ENCODE data around the gene GAL3ST1.

The GAL3ST1 gene

DNA sequence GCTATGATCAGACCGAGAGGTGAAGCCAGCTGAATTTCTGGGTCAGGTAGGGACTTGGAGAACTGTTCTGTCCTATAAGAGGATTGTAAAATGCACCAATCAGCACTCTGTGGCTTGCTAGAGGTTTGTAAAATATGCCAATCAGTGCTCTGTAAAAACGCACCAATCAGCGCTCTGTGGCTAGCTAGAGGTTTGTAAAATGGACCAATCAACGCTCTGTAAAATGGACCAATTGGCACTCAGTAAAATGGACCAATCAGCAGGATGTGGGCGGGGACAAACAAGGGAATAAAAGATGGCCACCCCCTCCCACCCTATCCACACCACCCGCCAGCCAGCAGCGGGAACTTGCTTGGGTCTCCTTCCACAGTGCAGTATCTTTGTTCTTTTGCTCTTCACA, 62.6 kb downstream of the GAL3ST1 start:
- no peaks in the 10 kb centered on the region for H3K36me3 ChIP-seq (ENCODE audit: control insufficient read depth in 2 of 2, insufficient read depth in 2 of 2, low read length in 2 of 2)
- H3K9ac ChIP-seq (ENCODE audit: low read length in 2 of 2) = no peak overlapping the region
- H3K9me3 ChIP-seq (ENCODE audit: control insufficient read depth in 2 of 2, low read length in 2 of 2) = peaks cover 0 to 6% of the 10 kb centered on the region in 2 donors
- H3K27ac ChIP-seq (ENCODE audit: low read length) = no peak overlapping the region
- no peak overlapping the region for H3K4me3 ChIP-seq (ENCODE audit: low read length in 2 of 2)
- H3K27me3 ChIP-seq (ENCODE audit: control insufficient read depth in 1 of 2, insufficient read depth in 2 of 2, low read length in 2 of 2) = peaks cover 0 to 2% of the 10 kb centered on the region in 2 donors
- H3K4me1 ChIP-seq (ENCODE audit: control insufficient read depth, insufficient read depth, low read length) = no peaks in the 10 kb centered on the region

DNA sequence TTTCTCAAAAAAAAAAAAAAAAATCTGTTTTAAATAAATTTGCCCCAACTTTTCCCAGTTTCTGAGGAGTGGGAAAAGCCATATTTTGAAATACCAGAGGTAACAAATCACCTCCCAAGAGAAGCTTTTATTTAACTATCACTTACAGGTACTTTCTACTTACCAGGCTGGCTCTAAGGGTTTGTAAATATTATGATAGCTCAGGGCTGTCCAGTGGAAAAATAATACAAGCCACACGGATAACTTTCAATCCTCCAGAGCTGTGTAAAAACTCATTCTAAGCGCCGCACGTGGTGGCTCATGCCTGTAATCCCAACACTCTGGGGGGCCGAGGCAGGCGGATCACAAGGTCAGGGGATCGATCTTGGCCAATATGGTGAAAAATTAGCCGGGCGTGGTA, 63.4 kb downstream of the GAL3ST1 start:
- Histone ChIP-seq H3K36me3 (ENCODE audit: control insufficient read depth in 2 of 2, insufficient read depth in 2 of 2, low read length in 2 of 2) (no peaks in the 10 kb centered on the region), H3K9ac (ENCODE audit: low read length in 2 of 2) (no peak overlapping the region), H3K27me3 (ENCODE audit: control insufficient read depth in 1 of 2, insufficient read depth in 2 of 2, low read length in 2 of 2) (peaks cover 6 to 8% of the 10 kb centered on the region in 2 donors), H3K9me3 (ENCODE audit: control insufficient read depth in 2 of 2, low read length in 2 of 2) (peaks cover 0 to 6% of the 10 kb centered on the region in 2 donors), H3K4me1 (ENCODE audit: control insufficient read depth, insufficient read depth, low read length) (no peaks in the 10 kb centered on the region), H3K4me3 (ENCODE audit: low read length in 2 of 2) (no peak overlapping the region), H3K27ac (ENCODE audit: low read length) (no peak overlapping the region)

DNA sequence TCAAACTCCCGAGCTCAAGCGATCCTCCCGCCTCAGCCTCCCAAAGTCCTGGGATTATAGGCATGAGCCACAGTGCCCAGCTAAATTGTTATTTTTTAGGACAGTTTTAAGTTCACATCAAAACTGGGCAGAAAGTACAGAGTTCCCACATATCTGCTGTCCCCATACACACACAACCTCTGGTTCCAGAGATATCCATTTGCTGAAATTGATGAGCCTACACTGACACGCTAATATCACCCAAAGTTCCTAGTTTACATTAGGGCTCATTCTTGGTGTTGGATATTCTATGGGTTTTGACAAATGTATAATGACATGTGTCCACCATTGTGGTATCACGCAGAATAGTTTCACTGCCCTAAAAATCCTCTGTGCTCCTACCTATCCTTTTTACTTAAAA, 66.2 kb downstream of the GAL3ST1 start:
- Histone ChIP-seq H3K9me3 (ENCODE audit: control insufficient read depth in 2 of 2, low read length in 2 of 2) (peaks cover 0 to 2% of the 10 kb centered on the region in 2 donors), H3K36me3 (ENCODE audit: control insufficient read depth in 2 of 2, insufficient read depth in 2 of 2, low read length in 2 of 2) (no peaks in the 10 kb centered on the region), H3K4me1 (ENCODE audit: control insufficient read depth, insufficient read depth, low read length) (no peaks in the 10 kb centered on the region), H3K27ac (ENCODE audit: low read length) (no peak overlapping the region), H3K9ac (ENCODE audit: low read length in 2 of 2) (no peak overlapping the region), H3K27me3 (ENCODE audit: control insufficient read depth in 1 of 2, insufficient read depth in 2 of 2, low read length in 2 of 2) (peaks cover 20 to 24% of the 10 kb centered on the region in 2 donors), H3K4me3 (ENCODE audit: low read length in 2 of 2) (no peak overlapping the region)

DNA sequence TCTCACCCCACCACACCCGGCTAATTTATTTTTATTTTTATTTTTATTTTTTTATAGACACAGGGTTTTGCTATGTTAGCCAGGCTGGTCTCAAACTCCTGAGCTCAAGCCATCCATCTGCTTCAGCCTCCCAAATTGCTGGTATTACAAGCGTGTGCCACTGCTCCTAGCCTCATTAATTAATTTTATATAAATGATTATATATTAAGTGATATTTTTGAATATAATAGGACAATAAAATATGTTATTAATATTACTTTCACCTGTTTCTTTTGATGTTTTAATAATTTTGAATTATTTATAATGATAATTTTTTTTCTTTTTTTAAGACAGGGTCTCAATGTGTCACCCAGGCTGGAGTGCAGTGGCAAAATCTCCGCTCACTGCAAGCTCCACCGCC, 66.8 kb downstream of the GAL3ST1 start:
- Histone ChIP-seq H3K27ac (ENCODE audit: low read length) (no peak overlapping the region), H3K36me3 (ENCODE audit: control insufficient read depth in 2 of 2, insufficient read depth in 2 of 2, low read length in 2 of 2) (no peaks in the 10 kb centered on the region), H3K4me3 (ENCODE audit: low read length in 2 of 2) (no peak overlapping the region), H3K4me1 (ENCODE audit: control insufficient read depth, insufficient read depth, low read length) (no peaks in the 10 kb centered on the region), H3K27me3 (ENCODE audit: control insufficient read depth in 1 of 2, insufficient read depth in 2 of 2, low read length in 2 of 2) (peaks cover 24% of the 10 kb centered on the region in 2 donors), H3K9me3 (ENCODE audit: control insufficient read depth in 2 of 2, low read length in 2 of 2) (no peaks in the 10 kb centered on the region), H3K9ac (ENCODE audit: low read length in 2 of 2) (no peak overlapping the region)

DNA sequence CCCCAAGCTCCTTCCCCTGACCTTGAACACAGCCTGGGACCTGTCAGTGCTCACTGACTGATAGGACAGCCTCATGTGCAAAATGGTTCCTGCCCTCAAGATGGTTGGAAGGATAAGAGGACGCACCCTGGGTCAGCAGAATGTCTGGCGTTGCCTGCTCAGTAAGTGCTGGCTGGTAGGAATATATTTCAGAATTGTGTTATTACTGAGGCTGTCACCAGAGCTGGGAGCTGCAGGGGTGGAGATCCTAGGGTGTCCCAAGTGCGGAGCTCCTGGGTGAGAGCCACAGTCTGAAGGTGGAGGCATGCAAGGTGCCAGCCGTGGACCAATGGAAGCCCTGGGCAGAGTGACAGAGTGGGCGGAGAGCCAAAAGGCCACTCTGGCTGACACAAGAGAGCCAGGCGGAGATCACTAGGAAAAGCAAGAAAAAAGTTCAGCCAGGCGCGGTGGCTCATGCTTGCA, 67.9 kb downstream of the GAL3ST1 start:
- peaks cover 24% of the 10 kb centered on the region in 2 donors for H3K27me3 ChIP-seq (ENCODE audit: control insufficient read depth in 1 of 2, insufficient read depth in 2 of 2, low read length in 2 of 2)
- no peak overlapping the region for H3K4me3 ChIP-seq (ENCODE audit: low read length in 2 of 2)
- no peaks in the 10 kb centered on the region for H3K4me1 ChIP-seq (ENCODE audit: control insufficient read depth, insufficient read depth, low read length)
- no peaks in the 10 kb centered on the region for H3K9me3 ChIP-seq (ENCODE audit: control insufficient read depth in 2 of 2, low read length in 2 of 2)
- no peak overlapping the region for H3K9ac ChIP-seq (ENCODE audit: low read length in 2 of 2)
- no peaks in the 10 kb centered on the region for H3K36me3 ChIP-seq (ENCODE audit: control insufficient read depth in 2 of 2, insufficient read depth in 2 of 2, low read length in 2 of 2)
- H3K27ac ChIP-seq (ENCODE audit: low read length) = no peak overlapping the region
